Measurements from ENCODE around the gene TRIM7.

TRIM7 gene

DNA sequence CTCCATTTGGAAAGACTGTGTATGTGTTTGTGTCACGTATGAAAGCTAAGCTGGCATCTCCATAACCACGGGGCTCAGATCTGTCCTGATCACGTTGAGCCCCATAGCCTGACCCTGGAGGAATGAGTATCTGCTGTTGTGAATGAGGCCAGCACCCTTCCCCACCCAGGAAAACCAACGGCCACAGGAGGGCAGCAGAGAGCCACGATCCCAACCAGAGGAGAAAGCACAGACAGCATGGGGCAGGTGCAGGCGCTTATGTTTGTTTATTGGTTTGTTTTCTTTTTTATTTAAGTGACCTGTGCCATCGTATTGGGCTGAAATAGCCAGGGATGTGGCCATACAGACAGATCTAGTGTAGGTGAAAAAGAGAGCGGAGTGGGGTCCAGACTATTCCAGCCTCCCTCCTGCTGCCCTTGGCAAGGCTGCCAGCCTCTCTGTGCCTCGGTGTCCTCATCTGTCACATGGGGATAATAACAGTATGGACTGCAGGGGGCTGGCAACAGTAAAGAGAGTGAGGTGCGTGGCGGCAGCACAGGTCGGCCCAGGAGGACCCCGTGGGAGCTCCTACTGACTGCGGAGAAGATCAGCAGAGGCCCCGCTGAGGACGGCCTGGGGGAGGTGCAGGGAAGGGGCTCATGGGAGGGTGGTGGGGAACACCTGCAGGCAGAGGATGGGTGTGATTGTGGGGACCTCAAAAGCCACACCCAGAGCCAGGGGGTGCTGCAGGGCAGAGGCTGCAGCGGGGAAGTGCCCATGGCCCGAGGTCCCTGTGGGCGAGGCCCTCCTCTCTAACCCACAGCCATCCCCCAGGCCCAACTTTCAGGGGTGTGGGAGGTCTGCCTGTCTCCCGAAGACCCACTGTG lies 45.5 kb downstream of the TRIM7 start:
- peak; percentile 92 for DNase-seq (ENCODE audit: low spot score)
- CTCF ChIA-PET = interaction anchor here (0.6 to 2.4 kb wide), 6 partner anchors 12 to 381 kb away, joined by 3 to 26 read pairs (median 3); no protein-coding TSS in a partner anchor
- TF ChIP-seq, protein P1, sequence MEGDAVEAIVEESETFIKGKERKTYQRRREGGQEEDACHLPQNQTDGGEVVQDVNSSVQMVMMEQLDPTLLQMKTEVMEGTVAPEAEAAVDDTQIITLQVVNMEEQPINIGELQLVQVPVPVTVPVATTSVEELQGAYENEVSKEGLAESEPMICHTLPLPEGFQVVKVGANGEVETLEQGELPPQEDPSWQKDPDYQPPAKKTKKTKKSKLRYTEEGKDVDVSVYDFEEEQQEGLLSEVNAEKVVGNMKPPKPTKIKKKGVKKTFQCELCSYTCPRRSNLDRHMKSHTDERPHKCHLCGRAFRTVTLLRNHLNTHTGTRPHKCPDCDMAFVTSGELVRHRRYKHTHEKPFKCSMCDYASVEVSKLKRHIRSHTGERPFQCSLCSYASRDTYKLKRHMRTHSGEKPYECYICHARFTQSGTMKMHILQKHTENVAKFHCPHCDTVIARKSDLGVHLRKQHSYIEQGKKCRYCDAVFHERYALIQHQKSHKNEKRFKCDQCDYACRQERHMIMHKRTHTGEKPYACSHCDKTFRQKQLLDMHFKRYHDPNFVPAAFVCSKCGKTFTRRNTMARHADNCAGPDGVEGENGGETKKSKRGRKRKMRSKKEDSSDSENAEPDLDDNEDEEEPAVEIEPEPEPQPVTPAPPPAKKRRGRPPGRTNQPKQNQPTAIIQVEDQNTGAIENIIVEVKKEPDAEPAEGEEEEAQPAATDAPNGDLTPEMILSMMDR (conservative IDR thresholded peaks at IDR 0.05; ENCODE audit: low read depth) = peak; percentile 97
- peak overlapping the region; percentile 75 for H3K27ac ChIP-seq
- POLR2A ChIA-PET (ENCODE audit: low non-redundant PET) = no interaction called here

DNA sequence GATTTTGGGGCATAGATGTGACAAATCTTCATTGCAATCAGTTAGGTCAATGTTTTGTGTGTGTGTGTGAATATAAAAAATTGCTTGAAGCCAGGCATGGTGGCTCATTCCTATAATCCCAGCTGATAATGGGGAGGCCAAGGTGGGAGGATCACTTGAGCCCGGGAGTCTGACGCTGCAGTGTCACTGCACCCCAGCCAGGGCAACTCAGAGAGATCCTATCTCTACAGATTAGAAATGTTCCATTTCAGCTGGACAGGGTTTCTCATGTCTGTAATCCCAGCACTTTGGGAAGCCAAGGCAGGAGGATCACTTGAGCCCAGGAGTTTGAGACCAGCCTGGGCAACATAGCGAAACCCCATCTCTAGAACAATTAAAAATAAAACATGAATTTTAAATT lies 46.1 kb downstream of the TRIM7 start:
- TF ChIP-seq, protein P1 (conservative IDR thresholded peaks at IDR 0.05; ENCODE audit: low read depth) = no peak
- ChIA-PET POLR2A (ENCODE audit: low non-redundant PET) (no interaction called here), CTCF (interaction anchor here (0.6 to 2.4 kb wide), 6 partner anchors 12 to 380 kb away, joined by 3 to 26 read pairs (median 3); no protein-coding TSS in a partner anchor)
- DNase-seq (ENCODE audit: low spot score) = no peak
- H3K27ac ChIP-seq = no peak overlapping the region

DNA sequence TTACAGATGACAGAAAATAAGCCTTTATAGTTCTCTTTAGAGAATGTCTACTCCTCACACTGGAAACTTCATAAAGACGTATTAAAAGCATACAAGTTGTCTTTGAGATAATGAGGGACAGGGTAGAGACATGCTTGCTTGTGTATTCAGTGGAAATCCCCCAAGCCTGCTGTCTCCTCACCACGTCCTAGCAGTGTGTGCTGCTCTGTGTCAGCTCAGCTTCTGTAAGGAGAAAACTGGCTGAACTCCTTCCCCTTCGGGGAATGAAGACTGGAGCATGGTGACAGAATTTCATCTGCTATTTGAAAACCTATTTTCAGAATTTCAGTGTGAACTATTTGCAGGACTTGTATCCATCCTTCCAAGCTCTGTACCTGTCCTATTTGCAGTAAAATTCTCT lies 48.2 kb downstream of the TRIM7 start:
- H3K27ac ChIP-seq = no peak overlapping the region
- TF ChIP-seq, protein P1 (conservative IDR thresholded peaks at IDR 0.05; ENCODE audit: low read depth) = no peak
- CTCF ChIA-PET = interaction anchor here (0.7 to 1.4 kb wide), 2 partner anchors 16 to 35 kb away, joined by 3 read pairs; no protein-coding TSS in a partner anchor
- no peak for DNase-seq (ENCODE audit: low spot score)
- POLR2A ChIA-PET (ENCODE audit: low non-redundant PET) = no interaction called here

DNA sequence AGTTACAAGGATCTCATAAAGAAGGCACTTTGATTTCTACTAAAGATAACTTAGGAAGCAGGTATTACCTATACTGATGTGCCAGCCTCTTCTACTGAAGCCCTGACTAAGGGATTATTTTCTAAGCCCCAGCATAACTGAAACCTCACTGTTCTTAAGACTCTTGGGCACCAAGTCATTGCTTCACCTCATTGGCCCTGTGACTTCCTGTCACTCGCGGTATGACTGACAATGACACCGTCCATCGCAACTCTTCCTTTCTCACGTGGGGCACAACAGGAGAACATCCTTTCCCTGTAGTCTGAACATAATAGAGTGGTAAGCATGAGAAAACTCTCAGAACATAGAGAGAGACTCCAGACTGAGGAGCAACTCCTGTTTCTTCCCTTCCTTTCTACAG lies 51.2 kb downstream of the TRIM7 start:
- POLR2A ChIA-PET (ENCODE audit: low non-redundant PET) = no interaction called here
- CTCF ChIA-PET = no interaction called here
- TF ChIP-seq, protein P1 (conservative IDR thresholded peaks at IDR 0.05; ENCODE audit: low read depth) = no peak

DNA sequence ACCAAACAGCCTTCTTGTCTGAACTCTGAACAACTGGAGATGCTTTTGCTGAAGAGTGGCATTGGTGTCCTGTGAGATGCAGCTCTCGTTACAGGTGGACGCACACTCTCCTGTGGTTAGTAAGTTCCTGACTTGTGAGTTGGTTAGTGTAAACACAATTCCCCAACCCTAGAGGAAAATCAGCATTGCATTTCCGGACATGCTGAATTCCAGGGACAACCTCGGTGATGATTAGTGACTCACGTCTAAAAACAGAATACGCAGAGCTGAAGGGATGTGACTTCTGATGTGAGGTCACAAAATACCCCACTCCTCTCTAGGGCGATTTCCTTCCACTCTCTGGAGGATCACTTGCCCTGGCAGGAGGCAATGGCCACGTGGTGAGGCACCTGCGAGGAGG lies 52.6 kb downstream of the TRIM7 start:
- CTCF ChIA-PET = interaction anchor here (0.6 to 0.7 kb wide), 2 partner anchors 9 to 35 kb away, joined by 3 to 4 read pairs; no protein-coding TSS in a partner anchor
- POLR2A ChIA-PET (ENCODE audit: low non-redundant PET) = no interaction called here
- peak; percentile 57 for DNase-seq (ENCODE audit: low spot score)
- no peak overlapping the region for H3K27ac ChIP-seq
- TF ChIP-seq, protein P1 (conservative IDR thresholded peaks at IDR 0.05; ENCODE audit: low read depth) = no peak

More for the DNA sequence above, 51.2 kb downstream of the TRIM7 start:
- H3K27ac ChIP-seq = no peak overlapping the region
- DNase-seq (ENCODE audit: low spot score) = no peak

DNA sequence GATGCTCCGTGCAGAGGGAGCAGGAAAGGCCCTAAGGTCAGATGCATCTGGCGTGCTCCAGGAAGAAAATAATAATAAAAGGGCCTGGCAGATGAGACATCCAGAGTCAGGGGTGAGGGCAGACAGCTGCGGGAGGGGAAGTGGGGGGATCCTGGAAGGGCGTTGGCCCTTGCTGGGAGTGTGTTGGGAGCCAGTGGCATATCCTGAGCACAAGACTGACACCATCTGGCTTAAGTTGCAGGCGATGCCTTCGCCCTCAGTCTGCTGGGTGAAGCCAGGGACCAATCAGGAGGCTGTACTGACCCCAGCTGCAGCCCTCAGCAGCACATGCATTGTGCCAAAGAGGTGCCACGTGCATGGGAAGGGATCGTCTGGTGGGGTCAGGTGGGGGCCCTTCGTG lies 53.9 kb downstream of the TRIM7 start:
- no peak overlapping the region for H3K27ac ChIP-seq
- TF ChIP-seq, protein P1 (conservative IDR thresholded peaks at IDR 0.05; ENCODE audit: low read depth) = no peak
- POLR2A ChIA-PET (ENCODE audit: low non-redundant PET) = no interaction called here
- CTCF ChIA-PET = interaction anchor here (0.6 to 0.7 kb wide), 2 partner anchors 22 to 24 kb away, joined by 3 read pairs; no protein-coding TSS in a partner anchor
- DNase-seq (ENCODE audit: low spot score) = no peak

Measured in RWPE1 (cell line).